IMR-90 (cell line): Measurements from ENCODE around the gene LRP1B.

Experiments
- BHLHE40 ChIP-seq: fragments of 150-350 bp; IDR thresholded peaks from 2 replicates; pipeline ENCODE4 v1.6.1; 2016; ENCODE audit warnings: mild to moderate bottlenecking, low read depth, low read length
- CEBPB ChIP-seq: IDR thresholded peaks from 2 replicates; pipeline ENCODE4 v1.6.1; 2012; ENCODE audit warnings: low read depth, low read length, improper control_type of control experiment
- CHD1 ChIP-seq: IDR thresholded peaks from 2 replicates; pipeline ENCODE4 v1.6.1; 2012; ENCODE audit warnings: low read depth, low read length, improper control_type of control experiment
- FOS ChIP-seq: fragments of 150-350 bp; IDR thresholded peaks from 2 replicates; pipeline ENCODE4 v1.6.1; 2016; ENCODE audit warnings: low read depth, low read length
- MAZ ChIP-seq: IDR thresholded peaks from 2 replicates; pipeline ENCODE4 v1.6.1; 2012; ENCODE audit warnings: low read depth, mild to moderate bottlenecking, low read length, improper control_type of control experiment, moderate library complexity, borderline replicate concordance
- MXI1 ChIP-seq: IDR thresholded peaks from 2 replicates; pipeline ENCODE4 v1.6.1; 2012; ENCODE audit warnings: low read depth, mild to moderate bottlenecking, low read length, moderate library complexity, borderline replicate concordance
- NFE2L2 ChIP-seq: fragments of 150-350 bp; IDR thresholded peaks from 2 replicates; pipeline ENCODE4 v1.6.1; 2016; ENCODE audit warnings: low read depth, mild to moderate bottlenecking, low read length
- POLR2A ChIP-seq: IDR thresholded peaks from 2 replicates; pipeline ENCODE4 v1.6.1; 2012; ENCODE audit warnings: mild to moderate bottlenecking, low read depth, low read length
- RCOR1 ChIP-seq: IDR thresholded peaks from 2 replicates; pipeline ENCODE4 v1.6.1; 2012; ENCODE audit warnings: mild to moderate bottlenecking, low read length, improper control_type of control experiment; ENCODE audit not compliant: insufficient replicate concordance
- SMC3 ChIP-seq: fragments of 150-350 bp; IDR thresholded peaks from 2 replicates; pipeline ENCODE4 v1.6.1; 2016; ENCODE audit warnings: low read depth, mild to moderate bottlenecking, antibody characterized with exemption, low read length, moderate library complexity
- TF ChIP-seq, protein P1 (sequence below): conservative IDR thresholded peaks from 2 replicates; pipeline ENCODE4 v1.5.1; 2012; ENCODE audit warnings: mild to moderate bottlenecking, low read depth, low read length, improper control_type of control experiment
- TF ChIP-seq, protein P2 (sequence below): fragments of 150-350 bp; IDR thresholded peaks from 2 replicates; pipeline ENCODE4 v1.6.1; 2016; ENCODE audit warnings: low read depth, mild to moderate bottlenecking, low read length, moderate library complexity, borderline replicate concordance
- TF ChIP-seq, protein P3 (sequence below): fragments of 150-350 bp; IDR thresholded peaks from 2 replicates; pipeline ENCODE4 v1.6.1; 2017; ENCODE audit warnings: mild to moderate bottlenecking, antibody characterized with exemption, low read length, low read depth

DNA sequence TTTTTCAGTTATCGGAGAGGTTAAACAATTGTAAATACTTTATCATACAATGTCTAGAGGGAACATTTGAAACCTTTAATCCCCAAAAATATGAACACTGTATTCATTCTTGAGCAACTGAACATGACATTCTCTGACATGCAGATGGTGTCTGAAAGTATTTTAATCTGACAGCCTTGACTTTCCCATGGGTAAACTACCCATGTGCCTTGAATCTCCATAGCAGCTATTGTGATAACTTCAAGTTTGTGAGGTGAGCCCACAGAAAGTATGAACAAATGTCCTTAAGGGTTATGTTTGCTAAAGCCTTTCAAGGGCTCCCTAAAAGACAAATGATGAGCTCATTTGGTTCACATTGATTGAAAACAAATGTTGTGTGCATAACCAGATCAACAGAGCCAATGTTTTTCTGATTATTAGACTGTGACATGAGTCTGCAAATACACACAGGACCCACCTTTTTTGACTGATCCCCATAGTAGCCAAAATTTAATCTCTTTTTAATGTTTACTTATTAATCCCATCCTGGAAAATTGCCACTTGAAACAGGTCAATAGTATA lies 1326.0 kb downstream of the LRP1B start:
- TF ChIP-seq, protein P1, sequence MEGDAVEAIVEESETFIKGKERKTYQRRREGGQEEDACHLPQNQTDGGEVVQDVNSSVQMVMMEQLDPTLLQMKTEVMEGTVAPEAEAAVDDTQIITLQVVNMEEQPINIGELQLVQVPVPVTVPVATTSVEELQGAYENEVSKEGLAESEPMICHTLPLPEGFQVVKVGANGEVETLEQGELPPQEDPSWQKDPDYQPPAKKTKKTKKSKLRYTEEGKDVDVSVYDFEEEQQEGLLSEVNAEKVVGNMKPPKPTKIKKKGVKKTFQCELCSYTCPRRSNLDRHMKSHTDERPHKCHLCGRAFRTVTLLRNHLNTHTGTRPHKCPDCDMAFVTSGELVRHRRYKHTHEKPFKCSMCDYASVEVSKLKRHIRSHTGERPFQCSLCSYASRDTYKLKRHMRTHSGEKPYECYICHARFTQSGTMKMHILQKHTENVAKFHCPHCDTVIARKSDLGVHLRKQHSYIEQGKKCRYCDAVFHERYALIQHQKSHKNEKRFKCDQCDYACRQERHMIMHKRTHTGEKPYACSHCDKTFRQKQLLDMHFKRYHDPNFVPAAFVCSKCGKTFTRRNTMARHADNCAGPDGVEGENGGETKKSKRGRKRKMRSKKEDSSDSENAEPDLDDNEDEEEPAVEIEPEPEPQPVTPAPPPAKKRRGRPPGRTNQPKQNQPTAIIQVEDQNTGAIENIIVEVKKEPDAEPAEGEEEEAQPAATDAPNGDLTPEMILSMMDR, result no peak
- no peak for TF ChIP-seq POLR2A
- no peak for TF ChIP-seq MAZ
- TF ChIP-seq, protein P2, sequence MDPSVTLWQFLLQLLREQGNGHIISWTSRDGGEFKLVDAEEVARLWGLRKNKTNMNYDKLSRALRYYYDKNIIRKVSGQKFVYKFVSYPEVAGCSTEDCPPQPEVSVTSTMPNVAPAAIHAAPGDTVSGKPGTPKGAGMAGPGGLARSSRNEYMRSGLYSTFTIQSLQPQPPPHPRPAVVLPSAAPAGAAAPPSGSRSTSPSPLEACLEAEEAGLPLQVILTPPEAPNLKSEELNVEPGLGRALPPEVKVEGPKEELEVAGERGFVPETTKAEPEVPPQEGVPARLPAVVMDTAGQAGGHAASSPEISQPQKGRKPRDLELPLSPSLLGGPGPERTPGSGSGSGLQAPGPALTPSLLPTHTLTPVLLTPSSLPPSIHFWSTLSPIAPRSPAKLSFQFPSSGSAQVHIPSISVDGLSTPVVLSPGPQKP, result no peak
- no peak for TF ChIP-seq FOS
- TF ChIP-seq SMC3, result no peak
- no peak for TF ChIP-seq NFE2L2
- no peak for TF ChIP-seq MXI1
- TF ChIP-seq, protein P3, sequence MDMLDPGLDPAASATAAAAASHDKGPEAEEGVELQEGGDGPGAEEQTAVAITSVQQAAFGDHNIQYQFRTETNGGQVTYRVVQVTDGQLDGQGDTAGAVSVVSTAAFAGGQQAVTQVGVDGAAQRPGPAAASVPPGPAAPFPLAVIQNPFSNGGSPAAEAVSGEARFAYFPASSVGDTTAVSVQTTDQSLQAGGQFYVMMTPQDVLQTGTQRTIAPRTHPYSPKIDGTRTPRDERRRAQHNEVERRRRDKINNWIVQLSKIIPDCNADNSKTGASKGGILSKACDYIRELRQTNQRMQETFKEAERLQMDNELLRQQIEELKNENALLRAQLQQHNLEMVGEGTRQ, result no peak
- no peak for TF ChIP-seq BHLHE40
- no peak for TF ChIP-seq RCOR1
- no peak for TF ChIP-seq CHD1
- TF ChIP-seq CEBPB, result no peak
